ENCODE results near the gene RPS10.

The RPS10 gene

DNA sequence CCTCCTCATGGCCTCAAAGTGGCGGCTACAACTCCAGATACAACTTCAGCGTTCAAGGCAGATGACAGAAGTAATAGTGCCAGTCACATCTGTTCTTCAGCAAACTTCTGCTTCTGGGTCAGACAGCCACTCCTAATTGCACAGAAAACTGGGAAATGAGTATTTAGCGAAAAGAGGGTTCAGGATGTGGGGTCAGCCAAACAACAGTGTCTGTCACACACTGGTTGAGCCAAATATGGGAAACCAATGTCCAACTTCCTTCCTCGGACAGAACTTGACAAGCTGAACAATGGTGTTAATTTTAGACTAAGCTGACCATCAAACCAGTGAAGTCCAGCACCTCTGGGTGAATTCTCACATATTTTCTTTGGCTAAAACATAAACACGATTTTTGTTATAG lies 55.5 kb downstream of the RPS10 start:
- Histone ChIP-seq H3K79me2 (ENCODE audit: insufficient read depth, low read length) (peaks cover 76% of the 10 kb centered on the region), H4K20me1 (ENCODE audit: insufficient read depth, low read length, poor library complexity, severe bottlenecking) (peaks cover 23% of the 10 kb centered on the region), H3K4me2 (ENCODE audit: low read depth, low read length, poor library complexity, severe bottlenecking) (no peak overlapping the region), H3K36me3 (ENCODE audit: insufficient read depth, low read length) (peaks cover 8% of the 10 kb centered on the region), H3K9me3 (ENCODE audit: insufficient read depth, low read depth, low read length) (no peaks in the 10 kb centered on the region), H3K9me2 (replicated peaks; ENCODE audit: low read depth, low read length) (no peaks in the 10 kb centered on the region), H3K9ac (ENCODE audit: low read depth, low read length, poor library complexity, severe bottlenecking) (no peak overlapping the region), H3F3A (ENCODE audit: low read depth) (no peaks in the 10 kb centered on the region), H2AFZ (ENCODE audit: low read length) (no peak overlapping the region), H3K4me1 (ENCODE audit: insufficient read depth, low read length, poor library complexity, severe bottlenecking) (no peaks in the 10 kb centered on the region), H3K27me3 (ENCODE audit: insufficient read depth, low read length, poor library complexity, severe bottlenecking) (no peaks in the 10 kb centered on the region), H3K4me3 (ENCODE audit: low read length, poor library complexity, severe bottlenecking) (no peak overlapping the region)
- no peak for TF ChIP-seq EZH2phosphoT487 (IDR thresholded peaks at IDR 0.05; ENCODE audit: borderline replicate concordance)
- TF ChIP-seq, protein P1, sequence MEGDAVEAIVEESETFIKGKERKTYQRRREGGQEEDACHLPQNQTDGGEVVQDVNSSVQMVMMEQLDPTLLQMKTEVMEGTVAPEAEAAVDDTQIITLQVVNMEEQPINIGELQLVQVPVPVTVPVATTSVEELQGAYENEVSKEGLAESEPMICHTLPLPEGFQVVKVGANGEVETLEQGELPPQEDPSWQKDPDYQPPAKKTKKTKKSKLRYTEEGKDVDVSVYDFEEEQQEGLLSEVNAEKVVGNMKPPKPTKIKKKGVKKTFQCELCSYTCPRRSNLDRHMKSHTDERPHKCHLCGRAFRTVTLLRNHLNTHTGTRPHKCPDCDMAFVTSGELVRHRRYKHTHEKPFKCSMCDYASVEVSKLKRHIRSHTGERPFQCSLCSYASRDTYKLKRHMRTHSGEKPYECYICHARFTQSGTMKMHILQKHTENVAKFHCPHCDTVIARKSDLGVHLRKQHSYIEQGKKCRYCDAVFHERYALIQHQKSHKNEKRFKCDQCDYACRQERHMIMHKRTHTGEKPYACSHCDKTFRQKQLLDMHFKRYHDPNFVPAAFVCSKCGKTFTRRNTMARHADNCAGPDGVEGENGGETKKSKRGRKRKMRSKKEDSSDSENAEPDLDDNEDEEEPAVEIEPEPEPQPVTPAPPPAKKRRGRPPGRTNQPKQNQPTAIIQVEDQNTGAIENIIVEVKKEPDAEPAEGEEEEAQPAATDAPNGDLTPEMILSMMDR (conservative IDR thresholded peaks at IDR 0.05; ENCODE audit: low read length), result no peak

GRCh38 chr6:34369385-34369784 lies 56.5 kb downstream of the RPS10 start:
- no peak for TF ChIP-seq EZH2phosphoT487 (IDR thresholded peaks at IDR 0.05; ENCODE audit: borderline replicate concordance)
- TF ChIP-seq, protein P1 (conservative IDR thresholded peaks at IDR 0.05; ENCODE audit: low read length), result no peak
- no peaks in the 10 kb centered on the region for H3K27me3 ChIP-seq (ENCODE audit: insufficient read depth, low read length, poor library complexity, severe bottlenecking)
- H3K9me3 ChIP-seq (ENCODE audit: insufficient read depth, low read depth, low read length), result no peaks in the 10 kb centered on the region
- no peaks in the 10 kb centered on the region for H3F3A ChIP-seq (ENCODE audit: low read depth)
- H3K4me1 ChIP-seq (ENCODE audit: insufficient read depth, low read length, poor library complexity, severe bottlenecking), result no peaks in the 10 kb centered on the region
- peaks cover 21% of the 10 kb centered on the region for H4K20me1 ChIP-seq (ENCODE audit: insufficient read depth, low read length, poor library complexity, severe bottlenecking)
- no peak overlapping the region for H2AFZ ChIP-seq (ENCODE audit: low read length)
- no peak overlapping the region for H3K9ac ChIP-seq (ENCODE audit: low read depth, low read length, poor library complexity, severe bottlenecking)
- peaks cover 8% of the 10 kb centered on the region for H3K36me3 ChIP-seq (ENCODE audit: insufficient read depth, low read length)
- H3K4me2 ChIP-seq (ENCODE audit: low read depth, low read length, poor library complexity, severe bottlenecking), result no peak overlapping the region
- peaks cover 73% of the 10 kb centered on the region for H3K79me2 ChIP-seq (ENCODE audit: insufficient read depth, low read length)
- no peak overlapping the region for H3K4me3 ChIP-seq (ENCODE audit: low read length, poor library complexity, severe bottlenecking)
- no peaks in the 10 kb centered on the region for H3K9me2 ChIP-seq (replicated peaks; ENCODE audit: low read depth, low read length)

Measured in Loucy (cell line).